SK-N-MC (cell line): ENCODE data around the gene ATG5.
"Not testable (repeated sequence)": the region's sequence is repeated elsewhere in the genome, so short reads cannot be mapped to it uniquely, and the experiment has no call there.

Source experiments
- EZH2 ChIP-seq: fragments of 200-600 bp; sonication (generic); IDR thresholded peaks from one replicate; pipeline ENCODE4 v1.6.1; 2017; ENCODE audit warnings: antibody characterized with exemption
- FOXP2 ChIP-seq: optimal IDR thresholded peaks from 2 replicates; pipeline ENCODE3; 2011; ENCODE audit warnings: mild to moderate bottlenecking, moderate library complexity; ENCODE audit not compliant: insufficient read depth; ENCODE audit errors: extremely low read length, control extremely low read depth
- POLR2AphosphoS5 ChIP-seq: IDR thresholded peaks from 2 replicates; pipeline ENCODE4 v1.6.1; 2012; ENCODE audit warnings: mild to moderate bottlenecking, low read depth, low read length, borderline replicate concordance

DNA sequence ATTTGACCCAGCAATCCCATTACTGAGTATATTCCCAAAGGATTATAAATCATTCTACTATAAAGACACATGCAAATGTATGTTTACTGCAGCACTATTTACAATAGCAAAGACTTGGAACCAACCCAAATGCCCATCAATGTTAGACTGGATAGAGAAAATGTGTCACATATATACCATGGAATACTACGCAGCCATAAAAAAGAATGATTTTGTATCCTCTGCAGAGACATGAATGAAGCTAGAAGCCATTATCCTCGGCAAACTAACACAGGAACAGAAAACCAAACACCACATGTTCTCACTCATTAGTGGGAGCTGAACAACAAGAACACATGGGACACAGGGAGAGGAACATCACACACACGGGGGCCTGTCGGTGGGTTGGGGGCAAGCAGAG, 57.1 kb downstream of the ATG5 start:
- TF ChIP-seq POLR2AphosphoS5, EZH2, FOXP2: not testable (repeated sequence)
